Activated naive CD4-positive, alpha-beta T cell treated with Interleukin-2 at 50 U/mL for 16 hours (primary cell): ENCODE measurements around the gene NLGN1.

Experiments used
- DNase-seq: peaks from one replicate; pipeline ENCODE4 v3.0.0-alpha.2; 2020

Gene NLGN1

DNA sequence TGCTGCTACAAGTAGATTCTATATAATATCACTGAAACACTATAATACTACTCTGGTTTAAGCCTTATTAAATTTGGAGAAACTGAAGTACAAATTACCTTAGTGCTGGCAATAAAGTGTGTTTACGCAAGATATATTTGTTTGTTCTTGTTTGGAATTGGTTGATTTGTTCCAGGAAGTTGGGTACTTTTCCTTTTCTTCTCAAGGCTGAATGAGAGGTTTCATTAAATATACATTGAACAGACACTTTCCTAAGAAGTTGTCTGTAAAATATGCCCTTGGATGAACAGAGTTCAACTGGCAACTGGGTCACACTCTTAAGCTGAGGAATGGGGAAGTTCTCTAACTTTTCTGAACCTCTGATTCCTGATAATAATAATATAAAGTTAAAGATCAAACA lies 919.5 kb downstream of the NLGN1 start:
- DNase-seq = no peak

DNA sequence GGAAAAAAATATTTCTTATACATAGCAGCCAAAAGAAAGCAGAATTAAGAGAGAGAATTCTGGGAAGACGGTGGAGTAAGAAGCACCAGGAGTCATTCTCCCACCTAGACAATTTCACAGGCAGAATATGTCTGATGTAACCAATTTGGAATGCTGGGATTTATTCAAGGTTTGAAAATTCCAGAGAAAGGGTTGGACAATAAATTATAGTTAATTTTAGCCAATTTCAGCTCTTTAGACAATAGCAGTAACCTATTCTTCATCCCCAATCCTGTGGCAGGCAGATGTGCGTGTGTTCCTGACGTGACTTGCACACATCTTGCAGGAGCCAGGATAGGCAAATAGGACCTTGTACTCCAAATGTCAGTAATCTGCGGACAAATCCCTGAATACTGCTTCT lies 920.6 kb downstream of the NLGN1 start:
- DNase-seq = no peak

DNA sequence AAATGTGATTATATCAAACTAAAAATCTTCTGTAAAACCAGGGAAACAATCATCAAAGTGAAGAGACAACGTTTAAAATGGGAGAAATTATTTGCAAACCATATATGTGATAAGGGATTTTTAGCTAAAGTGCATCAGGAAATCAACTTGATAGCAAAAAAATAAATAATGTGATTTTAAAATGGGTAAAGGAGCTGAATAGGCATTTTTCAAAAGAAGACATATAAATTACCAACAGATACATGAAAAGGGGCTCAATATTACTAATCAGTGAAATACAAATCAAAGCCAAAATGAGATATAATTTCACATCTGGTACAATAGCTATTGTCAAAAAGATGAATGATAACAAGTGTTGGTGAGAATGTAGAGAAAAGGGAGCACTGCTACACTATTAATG lies 924.0 kb downstream of the NLGN1 start:
- no peak for DNase-seq

DNA sequence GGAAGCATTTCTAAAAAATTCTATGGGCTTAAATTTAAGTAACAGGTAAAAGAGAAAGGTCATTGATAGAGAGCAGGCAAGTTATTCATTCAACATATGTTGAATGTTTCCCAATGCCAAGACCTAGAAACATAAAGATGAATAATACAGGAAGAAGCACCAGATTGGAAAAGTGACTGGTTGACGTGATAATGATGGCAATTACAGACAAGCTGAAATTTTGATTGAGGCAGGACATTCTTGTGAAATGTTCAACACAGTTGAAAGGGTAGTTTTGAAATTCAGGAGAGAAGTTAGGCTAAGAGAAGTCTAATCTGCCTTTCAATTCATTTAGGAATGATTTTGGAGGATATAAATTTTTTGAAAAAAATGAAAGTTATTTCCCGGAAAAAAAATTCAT lies 925.2 kb downstream of the NLGN1 start:
- DNase-seq = no peak

DNA sequence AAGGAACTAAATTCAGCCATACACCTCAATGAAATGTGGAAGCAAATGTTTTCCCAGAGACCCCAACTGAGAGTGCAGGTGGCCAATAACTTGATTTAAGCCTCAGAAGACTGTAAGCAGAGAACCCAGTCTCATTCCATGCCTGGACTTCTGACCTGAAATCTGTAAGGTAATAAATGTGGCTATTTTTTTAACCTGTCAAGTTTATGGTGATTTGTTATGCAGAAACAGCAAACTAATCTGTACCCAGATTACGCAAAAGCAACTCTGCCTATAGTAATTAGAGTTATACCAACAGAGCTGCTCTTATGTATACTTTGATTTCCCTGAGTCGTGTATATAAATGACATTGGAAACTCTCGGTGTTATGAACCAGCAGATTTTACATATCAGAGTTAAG lies 927.6 kb downstream of the NLGN1 start:
- DNase-seq = no peak

DNA sequence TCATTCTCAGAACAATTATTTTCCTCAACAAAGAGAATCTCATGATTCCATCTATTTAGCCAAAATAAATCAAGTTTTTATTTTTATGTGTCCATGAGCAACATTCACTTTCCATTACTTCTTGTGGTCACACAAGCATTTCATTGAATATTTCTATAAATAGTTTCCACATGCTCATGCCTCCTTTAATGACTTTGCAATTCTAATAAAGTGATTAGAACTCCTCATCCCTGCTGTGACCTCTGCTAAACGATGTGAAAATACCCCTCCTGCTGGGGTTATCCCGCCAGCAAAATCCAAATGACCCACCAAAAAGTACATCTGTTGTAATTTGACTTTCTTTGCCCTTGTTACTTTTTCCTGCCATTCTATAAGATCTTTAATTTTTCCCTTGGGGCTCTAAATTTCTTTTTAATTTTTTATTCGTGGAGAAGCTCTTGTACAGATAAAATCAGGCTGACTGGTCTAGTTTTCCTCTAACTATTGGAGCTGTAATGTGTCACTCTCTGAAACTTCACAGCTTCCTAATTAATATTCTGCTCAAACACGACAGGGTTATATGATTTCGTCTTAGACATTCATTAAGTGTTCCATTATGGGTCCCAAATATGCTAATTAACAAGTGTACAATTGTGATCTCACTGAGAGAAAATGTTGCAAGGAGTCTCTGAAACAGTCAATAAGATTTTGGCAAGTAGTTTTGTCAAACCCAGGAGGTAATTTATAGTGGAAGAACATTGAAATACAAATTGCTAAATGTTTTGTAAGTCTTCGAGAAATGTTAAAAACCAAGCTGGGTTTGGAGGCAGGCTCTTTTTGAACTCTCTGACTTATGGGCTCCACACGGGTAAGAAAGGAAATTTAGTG lies 928.5 kb downstream of the NLGN1 start:
- DNase-seq = no peak

DNA sequence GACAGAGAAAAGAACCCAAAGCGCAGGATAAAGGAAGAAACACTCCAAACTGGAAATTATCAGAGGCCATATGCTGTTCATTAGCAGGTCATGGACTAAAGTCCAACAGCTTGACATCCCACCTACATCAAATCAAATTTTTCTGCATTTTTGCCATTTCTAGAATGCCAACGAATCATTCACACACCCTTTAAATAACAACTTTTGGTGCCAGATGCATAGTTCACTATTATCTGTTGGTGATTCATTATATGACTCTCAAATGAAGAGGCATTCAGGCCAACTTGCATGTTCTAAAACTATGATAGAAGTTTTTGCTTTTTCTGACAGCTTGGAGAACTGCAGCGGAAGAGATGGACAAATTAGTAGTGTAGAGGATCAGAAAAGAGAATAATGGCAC lies 931.8 kb downstream of the NLGN1 start:
- DNase-seq = no peak

DNA sequence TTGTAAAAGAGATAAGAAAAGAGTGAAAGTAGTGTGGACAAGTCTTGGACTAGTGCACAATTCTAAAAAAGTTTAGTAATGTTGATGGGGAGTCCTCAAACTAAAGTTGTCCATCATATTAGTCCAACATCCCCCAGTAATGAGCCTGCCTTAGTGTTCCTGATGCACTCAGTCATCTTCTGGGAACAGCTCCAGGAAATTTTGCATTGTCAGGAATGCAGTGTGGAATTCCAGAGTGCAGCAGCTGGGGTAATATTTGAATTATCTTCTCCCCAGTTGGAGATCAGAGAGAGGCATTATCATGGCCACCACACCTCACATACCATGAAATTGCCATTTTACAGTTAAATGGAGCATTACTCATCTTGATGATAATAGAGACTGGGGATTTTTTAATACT lies 932.8 kb downstream of the NLGN1 start:
- DNase-seq = no peak

DNA sequence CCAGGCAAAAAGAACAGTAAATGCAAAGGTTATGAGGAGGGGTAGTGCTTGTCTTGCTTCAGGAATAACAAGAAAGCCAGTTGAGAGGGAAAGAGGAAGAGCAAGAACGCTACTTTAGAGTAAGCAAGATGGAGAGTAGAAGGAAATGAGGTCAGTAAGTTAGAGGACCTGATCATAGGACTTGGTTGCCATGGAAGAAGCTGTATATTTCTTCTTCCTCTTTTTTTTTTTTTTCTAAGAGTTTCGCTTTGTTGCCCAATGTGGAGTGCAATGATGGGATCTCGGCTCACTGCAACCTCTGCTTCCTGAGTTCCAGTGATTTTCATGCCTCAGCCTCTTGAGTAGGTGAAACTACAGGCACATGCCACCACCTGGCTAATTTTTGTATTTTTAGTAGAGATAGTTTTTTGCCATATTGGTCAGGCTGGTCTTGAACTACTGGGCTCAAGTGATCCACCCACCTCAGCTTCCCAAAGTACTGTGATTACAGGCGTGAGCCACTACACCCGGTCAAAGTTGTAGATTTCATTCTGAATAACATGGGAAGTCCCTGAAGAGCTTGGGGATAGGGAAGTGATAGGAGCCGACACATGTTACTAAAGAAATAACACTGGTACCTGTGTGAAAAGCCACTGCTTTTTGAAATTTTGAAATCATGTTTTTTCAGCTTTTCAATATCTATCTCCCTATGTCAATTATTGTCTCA lies 933.7 kb downstream of the NLGN1 start:
- no peak for DNase-seq

DNA sequence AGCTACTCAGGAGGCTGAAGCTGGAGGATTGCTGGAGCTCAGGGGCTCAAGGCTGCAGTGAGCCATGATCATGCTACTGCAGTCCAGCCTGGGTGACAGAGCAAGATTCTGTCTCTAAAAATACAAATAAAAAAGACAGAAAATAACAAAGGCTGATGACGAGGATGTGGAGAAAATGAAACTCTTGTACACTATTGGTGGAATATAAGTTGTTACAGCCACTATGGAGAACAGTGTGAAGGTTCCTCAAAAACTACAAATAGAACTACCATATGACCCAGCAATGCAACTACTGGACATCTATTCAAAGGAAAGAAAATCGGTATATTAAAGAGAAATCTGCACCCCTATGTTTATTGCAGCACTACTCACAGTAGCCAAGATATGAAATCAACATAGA lies 934.8 kb downstream of the NLGN1 start:
- DNase-seq = no peak

DNA sequence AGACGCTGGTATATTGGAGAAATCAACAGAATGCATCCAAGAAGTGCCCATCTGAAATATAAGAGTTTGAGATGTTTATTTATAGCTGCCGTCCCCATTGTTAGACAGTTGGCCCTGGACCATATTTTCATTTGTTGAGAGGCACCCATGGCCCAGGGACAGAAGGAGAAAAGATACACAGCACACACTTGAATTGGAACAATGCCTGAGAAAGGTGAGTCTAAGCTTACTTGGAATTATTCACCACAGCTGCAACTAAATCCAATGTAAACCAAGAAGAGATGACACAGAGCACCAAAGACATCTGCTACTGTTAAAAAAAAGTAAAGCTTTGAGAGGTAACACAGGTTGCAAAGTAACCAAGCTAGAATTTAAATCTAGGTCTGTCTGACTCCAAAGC lies 936.1 kb downstream of the NLGN1 start:
- DNase-seq = no peak

DNA sequence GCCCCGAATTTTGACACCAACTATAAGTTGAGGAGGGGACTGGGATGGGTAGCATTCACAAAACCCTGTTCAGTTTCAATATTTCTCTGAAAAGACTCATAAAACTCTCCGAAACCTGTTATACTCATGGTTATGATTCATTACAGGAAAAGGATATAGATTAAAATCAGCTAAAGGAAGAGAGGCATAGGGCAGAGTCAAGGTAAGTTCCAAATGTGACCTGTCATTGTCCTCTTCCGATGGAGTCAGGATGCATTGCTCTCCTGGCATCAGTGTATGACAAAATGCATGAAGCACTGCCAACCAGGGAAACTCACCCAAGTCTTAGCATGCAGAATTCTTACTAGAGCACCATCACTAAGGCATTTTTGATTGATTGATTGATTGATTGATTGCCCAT lies 936.6 kb downstream of the NLGN1 start:
- DNase-seq = no peak

DNA sequence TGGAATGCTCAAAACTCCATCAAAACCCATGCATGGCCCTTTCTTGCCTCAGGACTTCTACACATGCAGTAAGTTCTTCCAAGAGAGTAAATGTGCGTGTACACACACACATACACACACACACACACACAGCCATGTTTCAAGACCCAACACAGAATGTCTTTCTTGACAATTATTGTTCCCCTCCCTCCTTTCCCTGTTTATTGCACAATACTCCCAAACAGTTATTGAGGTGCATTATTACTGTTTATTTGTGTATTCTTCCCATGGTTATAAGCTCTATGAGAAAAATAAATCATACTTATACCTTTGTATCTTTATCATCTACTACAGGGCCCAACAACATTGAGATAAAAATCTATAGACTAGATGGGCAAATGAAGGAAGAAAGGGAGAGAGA lies 937.8 kb downstream of the NLGN1 start:
- DNase-seq = no peak

DNA sequence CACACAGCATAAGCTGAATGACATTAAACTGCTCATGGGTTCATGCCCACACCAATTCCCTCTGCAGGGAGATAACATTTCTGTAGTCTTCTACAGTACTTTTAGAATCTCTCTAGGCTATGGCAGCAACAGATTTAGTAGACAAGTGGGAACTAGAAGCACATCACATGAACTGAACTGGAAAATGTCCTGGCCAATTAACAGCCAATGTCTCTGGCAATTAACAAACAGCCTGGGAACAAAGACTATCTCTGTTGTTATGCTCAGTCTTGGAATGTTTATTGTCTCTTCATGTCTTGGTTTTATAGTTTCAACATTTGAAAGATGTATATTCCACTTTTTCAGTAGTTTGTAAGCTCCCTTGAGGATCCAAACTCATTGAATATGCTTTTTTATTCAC lies 938.4 kb downstream of the NLGN1 start:
- DNase-seq = no peak
